K562 (cell line): Measurements from ENCODE around the gene STX19. TPM values are rescaled to one million over a fixed set of nuclear protein-coding genes. Genes with fewer than 3 reads are reported as not detected.

Experiments used
- ATF7 ChIP-seq: fragments of 450-650 bp; IDR thresholded peaks from 2 replicates; pipeline ENCODE4 v1.7.1; 2014; ENCODE audit warnings: mild to moderate bottlenecking, moderate library complexity
- BRF2 ChIP-seq: IDR thresholded peaks from 3 replicates; pipeline ENCODE4 v1.6.1; 2011; ENCODE audit warnings: borderline replicate concordance, mild to moderate bottlenecking; ENCODE audit not compliant: insufficient read length, insufficient read depth
- CBFA2T3 ChIP-seq: fragments of 450-650 bp; IDR thresholded peaks from 2 replicates; pipeline ENCODE4 v1.6.1; 2017
- CBX3 ChIP-seq, 2 experiments: IDR thresholded peaks; 1 replicate in 1 of 2; 2 replicates in 1 of 2; pipeline ENCODE4 v1.6.1; 2012; ENCODE audit warnings: inconsistent platforms in 2 of 2, low read length in 2 of 2, borderline replicate concordance in 1 of 2, control low read depth in 1 of 2
- CHD1 ChIP-seq: fragments of 200-600 bp; sonication (generic); IDR thresholded peaks from one replicate; pipeline ENCODE4 v1.6.1; 2012; ENCODE audit warnings: mild to moderate bottlenecking, moderate library complexity, low read length, inconsistent platforms
- DEAF1 ChIP-seq: fragments of 450-650 bp; formaldehyde crosslinking; IDR thresholded peaks from 2 replicates; pipeline ENCODE4 v1.4.0; 2020; ENCODE audit warnings: mild to moderate bottlenecking, moderate library complexity
- EP400 ChIP-seq: fragments of 450-650 bp; IDR thresholded peaks from 2 replicates; pipeline ENCODE4 v1.6.1; 2017; ENCODE audit warnings: antibody characterized with exemption, mild to moderate bottlenecking, moderate library complexity
- FUS ChIP-seq: fragments of 200-400 bp; formaldehyde crosslinking; optimal IDR thresholded peaks from 2 replicates; pipeline ENCODE3; 2017; ENCODE audit warnings: low read depth, low read length
- GABPB2 ChIP-seq: fragments of 250-450 bp; sonication (Bioruptor Pico); conservative IDR thresholded peaks from 2 replicates; pipeline ENCODE4 v1.5.1; 2021; ENCODE audit warnings: mild to moderate bottlenecking
- HCFC1 ChIP-seq: IDR thresholded peaks from 2 replicates; pipeline ENCODE4 v1.6.1; 2012; ENCODE audit warnings: low read depth, low read length, improper control_type of control experiment
- HDAC1 ChIP-seq, 2 experiments: fragments of 450-650 bp; IDR thresholded peaks; 2 replicates each; pipeline ENCODE4 v1.6.1; 2016 to 2017; ENCODE audit warnings: inconsistent platforms in 1 of 2, mild to moderate bottlenecking in 1 of 2, moderate library complexity in 1 of 2
- HDGF ChIP-seq: fragments of 450-650 bp; IDR thresholded peaks from 2 replicates; pipeline ENCODE4 v1.6.1; 2016
- HOMEZ ChIP-seq: fragments of 250-450 bp; sonication (Bioruptor Pico); IDR thresholded peaks from 2 replicates; pipeline ENCODE4 v1.4.0; 2020; ENCODE audit warnings: mild to moderate bottlenecking, moderate library complexity
- LCOR ChIP-seq: sonication (generic); formaldehyde crosslinking; IDR thresholded peaks from 2 replicates; pipeline ENCODE4 v1.8.0; 2022; ENCODE audit warnings: mild to moderate bottlenecking, missing genetic modification reagents
- MED1 ChIP-seq: sonication (generic); formaldehyde crosslinking; IDR thresholded peaks from 2 replicates; pipeline ENCODE4 v1.8.1; 2023; ENCODE audit warnings: missing genetic modification reagents, borderline replicate concordance
- MIER1 ChIP-seq: fragments of 450-650 bp; IDR thresholded peaks from 2 replicates; pipeline ENCODE4 v1.6.1; 2016; ENCODE audit warnings: antibody characterized with exemption, mild to moderate bottlenecking, low read depth
- NFE2L1 ChIP-seq: fragments of 450-650 bp; IDR thresholded peaks from 2 replicates; pipeline ENCODE4 v1.6.1; 2016; ENCODE audit warnings: missing genetic modification characterization, low read depth, mild to moderate bottlenecking, missing compliant biosample characterization, moderate library complexity, borderline replicate concordance
- RBBP5 ChIP-seq: fragments of 200-600 bp; sonication (generic); IDR thresholded peaks from 2 replicates; pipeline ENCODE4 v1.6.1; 2012; ENCODE audit warnings: borderline replicate concordance, mild to moderate bottlenecking, low read length, control low read depth, inconsistent platforms; ENCODE audit not compliant: insufficient read depth, poor library complexity, severe bottlenecking
- SOX6 ChIP-seq: fragments of 450-650 bp; IDR thresholded peaks from 2 replicates; pipeline ENCODE4 v1.6.1; 2014; ENCODE audit warnings: mild to moderate bottlenecking
- SP2 ChIP-seq: IDR thresholded peaks from 2 replicates; pipeline ENCODE4 v1.6.1; 2011; ENCODE audit warnings: mild to moderate bottlenecking, low read depth, low read length, moderate library complexity; ENCODE audit not compliant: poor library complexity, severe bottlenecking; ENCODE audit errors: extremely low read depth
- ZNF165 ChIP-seq: fragments of 250-450 bp; sonication (Bioruptor Pico); IDR thresholded peaks from 2 replicates; pipeline ENCODE4 v1.4.0; 2020; ENCODE audit warnings: borderline replicate concordance
- ZNF589 ChIP-seq: fragments of 200-800 bp; sonication (Bioruptor generic); IDR thresholded peaks from 2 replicates; pipeline ENCODE4 v1.6.1; 2016; ENCODE audit warnings: low read depth, missing genetic modification characterization, missing compliant biosample characterization
- ZNF644 ChIP-seq: fragments of 200-800 bp; sonication (Bioruptor generic); IDR thresholded peaks from 2 replicates; pipeline ENCODE4 v1.6.1; 2016; ENCODE audit warnings: low read depth, missing genetic modification characterization, missing compliant biosample characterization
- ZNF830 ChIP-seq: fragments of 250-450 bp; sonication (Bioruptor Pico); IDR thresholded peaks from 2 replicates; pipeline ENCODE4 v1.5.0; 2021; ENCODE audit warnings: mild to moderate bottlenecking
- polyA plus RNA-seq, 8 experiments: library from polyadenylated mRNA; depleted of rRNA in 4 of 8; stranded (reverse) in 5 of 8; unstranded in 3 of 8; fragments of >200 nt; fragmentation: Nextera tagmentation in 2 of 8; fragmentation: Illumina TruSeq in 1 of 8; extraction: Ambion mirVana in 2 of 8; extraction: Trizol in 1 of 8; gene quantifications; 2 replicates each; pipeline versions ENCODE4 v1.2.1 to v1.2.3, GENCODE V29; 2011 to 2014; ENCODE audit warnings: inconsistent platforms in 1 of 8, missing spikeins in 1 of 8
- total RNA-seq, 7 experiments: library from RNA; depleted of rRNA in 6 of 7; stranded (reverse); fragments of >200 nt in 6 of 7; fragmentation: Illumina TruSeq in 2 of 7; extraction: Trizol in 2 of 7; gene quantifications; 2 replicates each; pipeline versions ENCODE4 v1.2.1 to v1.2.3, GENCODE V29; 2011 to 2021; ENCODE audit warnings: low replicate concordance in 1 of 7

The STX19 gene
- total and polyA plus RNA-seq, 9 of the 15 experiments (the other 6 are each of a cell fraction or from before 2014, with no cell fraction given): 0.04 TPM; not detected in 8

GRCh38 chr3:93973131-93974126, 55.0 kb downstream of the STX19 start, which contains the start of gene PROS1 (continued):
- peak; percentile 89 for TF ChIP-seq RBBP5
- TF ChIP-seq ATF7: peak; percentile 70
- TF ChIP-seq BRF2: no peak
- TF ChIP-seq ZNF165: no peak
- TF ChIP-seq HDGF: no peak
- TF ChIP-seq CBFA2T3: peak; percentile 26; the same call in 1 of the 2 replicates
- TF ChIP-seq MIER1: no peak
- TF ChIP-seq HDAC1 (IDR thresholded peaks at IDR 0.05): peak in 1 of 2 experiments; percentile 41; a peak in 1 of 4 replicates
- TF ChIP-seq ZNF644 (tag): 0 out of 2 replicates have a peak, but pooled peaks have one; percentile 52
- peak; percentile 64; the same call in 1 of the 2 replicates for TF ChIP-seq SOX6
- no peak for TF ChIP-seq HOMEZ (CRISPR knock-in tag)
- TF ChIP-seq SP2: no peak
- TF ChIP-seq HCFC1: 0 out of 2 replicates have a peak, but pooled peaks have one; percentile 31
- TF ChIP-seq LCOR: no peak
- peak; percentile 58; the same call in 1 of the 2 replicates for TF ChIP-seq EP400
- no peak for TF ChIP-seq DEAF1 (CRISPR knock-in tag)
- TF ChIP-seq ZNF830: no peak
- no peak for TF ChIP-seq ZNF589
- TF ChIP-seq CHD1: peak; percentile 53
- TF ChIP-seq FUS: peak; percentile 64
- no peak for TF ChIP-seq NFE2L1
- TF ChIP-seq CBX3 (IDR thresholded peaks at IDR 0.05; ENCODE audit: borderline replicate concordance in 1 of 2, low read length in 2 of 2): 0 out of 3 replicates have a peak, but pooled peaks of 1 of the 2 experiments have one; percentile 26
- TF ChIP-seq GABPB2 (CRISPR knock-in tag): no peak
- no peak for TF ChIP-seq MED1 (CRISPR knock-in tag)
